HG03139 (cell line): Measurements from ENCODE around the gene USH1C.

Source experiments
- ATAC-seq: cut with Tn5 transposase; IDR thresholded peaks from one replicate; pipeline ENCODE4 v1.9.1; 2021; ENCODE audit not compliant: unreplicated experiment

USH1C gene

DNA sequence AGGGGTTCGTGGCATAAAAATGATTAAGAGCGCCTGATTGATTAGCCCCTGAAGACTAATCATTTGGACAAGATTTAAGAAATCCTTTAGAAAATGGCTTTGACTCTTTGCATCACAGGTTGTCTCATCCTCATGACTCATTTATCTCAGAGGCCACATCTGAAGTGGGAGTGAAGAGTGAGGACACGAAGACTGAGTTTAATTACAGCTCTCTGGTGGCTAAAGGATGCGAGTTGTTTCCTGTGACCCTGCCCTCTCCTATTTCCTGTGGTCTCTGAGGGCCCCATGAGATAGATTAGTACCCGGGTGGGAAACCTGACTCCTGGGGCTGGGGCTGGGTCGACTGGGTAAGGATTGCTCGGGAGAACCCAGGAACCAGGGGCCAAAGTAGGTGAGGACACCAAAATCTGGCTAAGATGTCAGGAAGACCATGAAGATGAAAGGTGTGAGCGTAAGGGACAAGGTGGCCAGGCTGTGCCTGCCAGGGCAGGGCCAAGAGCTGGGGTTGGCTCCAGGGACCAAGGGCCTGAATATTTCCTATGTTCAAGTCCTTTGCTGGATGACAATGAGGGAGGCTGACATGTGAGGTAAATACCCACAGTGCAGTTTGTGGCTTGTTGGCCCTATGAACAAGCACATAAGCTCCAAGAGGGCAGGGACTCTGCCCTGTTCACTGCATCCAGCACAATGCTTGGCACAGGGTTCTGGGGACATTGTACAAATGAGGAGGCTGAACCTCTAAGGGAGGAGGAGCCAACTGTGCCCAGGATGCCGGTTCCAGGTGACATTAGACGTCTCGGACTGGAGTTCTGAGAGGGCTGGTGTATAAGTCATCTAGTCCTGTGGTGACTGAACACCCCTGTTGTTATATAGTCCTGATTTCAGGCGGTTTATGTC is 6.5 kb upstream of the USH1C start:
- no peak for ATAC-seq

DNA sequence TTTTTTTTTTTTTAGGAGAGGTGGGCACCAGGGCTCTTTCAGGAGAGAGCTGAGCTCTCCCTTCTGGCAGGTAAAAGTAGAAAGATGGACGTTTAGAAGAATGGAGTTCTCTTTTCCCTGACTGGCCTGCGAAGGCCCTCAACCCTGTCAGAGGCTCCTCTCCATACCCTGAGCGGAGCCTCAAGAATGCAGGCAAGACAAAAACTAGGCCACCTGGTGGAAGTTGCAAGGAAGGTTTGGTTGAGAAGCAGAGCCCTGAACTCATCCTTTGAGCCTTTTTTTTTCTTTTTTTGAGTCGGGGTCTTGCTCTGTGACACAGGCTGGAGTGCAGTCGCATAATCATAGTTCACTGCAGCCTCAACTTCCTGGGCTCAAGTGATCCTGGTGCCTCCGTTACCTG is 4.2 kb upstream of the USH1C start:
- no peak for ATAC-seq

DNA sequence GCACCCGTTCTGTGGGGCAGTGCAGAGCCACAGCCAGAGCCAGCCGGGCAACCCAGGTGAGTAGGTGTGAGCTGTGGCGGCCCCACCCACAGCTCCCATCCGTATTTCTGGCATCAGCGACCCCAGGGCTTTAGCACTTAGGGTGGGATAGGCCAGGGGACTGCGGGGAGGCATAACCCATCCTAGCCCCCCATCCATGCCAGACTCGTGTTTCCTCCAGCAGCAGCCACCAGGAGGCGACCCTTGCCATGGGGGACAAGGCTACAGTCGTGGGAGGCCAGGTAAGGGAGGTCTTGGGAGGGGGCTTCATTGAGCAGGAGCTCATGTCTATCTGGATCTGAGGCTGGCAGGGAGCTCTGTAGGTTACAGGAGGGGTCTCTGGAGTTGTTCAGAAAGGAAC is 3.7 kb upstream of the USH1C start:
- no peak for ATAC-seq

DNA sequence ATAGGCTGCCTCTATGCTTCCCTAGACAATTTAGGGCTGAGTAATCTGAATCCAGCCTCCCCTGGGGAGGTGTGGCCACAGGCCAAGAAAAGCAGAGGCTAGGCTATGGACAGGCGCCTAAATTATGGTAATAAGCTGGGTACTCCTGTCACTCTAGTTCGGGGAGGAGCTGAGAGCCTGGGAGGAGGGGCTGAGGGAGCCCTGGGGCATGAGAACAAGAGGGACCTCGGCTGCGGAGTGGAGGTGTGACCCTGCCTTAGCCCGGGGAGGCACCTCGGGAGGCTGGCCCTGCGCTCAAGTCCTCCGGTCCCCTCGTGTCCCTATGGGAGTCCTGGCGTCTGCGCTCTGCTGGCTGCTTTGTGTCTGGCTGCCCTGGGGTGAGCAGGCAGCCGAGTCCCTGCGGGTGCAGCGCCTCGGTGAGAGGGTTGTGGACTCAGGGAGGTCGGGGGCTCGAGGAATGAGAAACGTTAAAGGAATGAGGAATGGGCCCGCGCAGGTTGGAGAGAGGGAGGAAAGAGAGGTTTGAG is 2.9 kb upstream of the USH1C start, which contains the start of gene OTOG:
Gene OTOG (plus strand): TSS at position 209 of the 527 bp plus-strand sequence. CDS start 114 bp downstream, at position 323.
- ATAC-seq = no peak

DNA sequence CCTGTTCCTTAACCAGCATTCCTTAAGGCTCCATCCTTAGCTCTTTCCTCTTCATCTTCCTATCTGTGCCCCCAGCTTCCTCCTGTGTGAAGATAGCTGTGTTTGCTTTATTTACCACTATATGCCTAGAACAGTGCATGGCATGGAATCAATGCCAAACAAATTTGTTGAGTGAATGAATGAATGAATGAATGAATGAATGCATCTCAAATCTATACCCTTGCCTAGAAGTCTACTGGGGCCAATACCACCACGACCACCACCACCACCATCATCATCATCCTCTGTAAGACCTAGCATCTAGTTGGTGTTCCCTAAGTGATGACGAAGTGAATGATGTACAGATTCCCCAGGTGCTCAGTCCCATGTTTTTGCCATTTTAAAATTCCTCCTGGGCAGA is 2.0 kb upstream of the USH1C start:
- ATAC-seq = no peak

DNA sequence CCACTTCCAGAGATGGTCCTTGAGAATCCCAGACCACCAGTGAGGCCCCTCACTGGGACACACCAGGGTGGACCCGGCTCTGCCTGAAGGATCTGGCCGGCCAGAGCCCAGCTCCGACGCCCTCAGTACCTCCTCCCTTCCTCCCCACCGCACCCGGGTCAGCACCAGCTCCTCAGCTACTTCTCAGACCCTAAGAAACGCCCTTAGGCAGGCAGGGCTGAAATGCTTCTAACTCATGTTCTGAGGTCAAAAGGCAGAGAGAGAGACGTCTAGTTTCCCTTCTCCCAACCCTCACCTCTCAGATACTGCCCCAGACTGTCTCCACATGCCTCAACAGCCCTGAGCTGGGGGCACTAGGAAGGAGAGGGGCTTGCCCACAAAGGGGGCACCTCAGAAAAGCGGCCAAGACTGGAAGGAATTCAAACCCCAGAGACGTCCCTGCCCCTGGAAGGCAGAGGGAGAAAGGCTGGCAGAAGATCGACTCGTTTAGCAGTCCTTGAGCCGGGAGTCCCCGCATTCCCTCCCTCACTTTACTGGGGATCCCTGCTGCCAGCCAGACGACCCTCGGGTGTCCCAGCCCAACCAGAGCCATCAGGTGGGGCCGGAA is 539 bp downstream of the USH1C start:
- no peak for ATAC-seq

DNA sequence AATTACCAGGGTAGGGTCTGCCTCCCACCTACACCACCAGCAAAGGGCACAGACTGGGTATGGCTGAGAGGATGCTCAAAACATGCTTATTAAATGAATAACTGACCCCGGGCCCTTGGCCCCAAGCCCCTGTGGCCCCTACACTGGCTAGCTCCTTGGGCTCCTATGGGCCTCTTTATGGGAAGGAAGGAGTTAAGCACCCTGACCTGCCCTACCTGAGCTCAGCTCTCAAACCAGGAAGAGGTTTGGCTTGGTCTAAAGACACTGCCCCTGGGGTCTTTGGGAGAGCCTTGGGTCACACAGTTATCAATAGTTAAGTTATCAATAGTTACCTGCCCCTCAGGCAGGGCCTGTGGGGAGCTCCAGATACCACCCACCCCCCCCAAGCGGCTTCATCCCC is 1.2 kb downstream of the USH1C start:
- no peak for ATAC-seq

DNA sequence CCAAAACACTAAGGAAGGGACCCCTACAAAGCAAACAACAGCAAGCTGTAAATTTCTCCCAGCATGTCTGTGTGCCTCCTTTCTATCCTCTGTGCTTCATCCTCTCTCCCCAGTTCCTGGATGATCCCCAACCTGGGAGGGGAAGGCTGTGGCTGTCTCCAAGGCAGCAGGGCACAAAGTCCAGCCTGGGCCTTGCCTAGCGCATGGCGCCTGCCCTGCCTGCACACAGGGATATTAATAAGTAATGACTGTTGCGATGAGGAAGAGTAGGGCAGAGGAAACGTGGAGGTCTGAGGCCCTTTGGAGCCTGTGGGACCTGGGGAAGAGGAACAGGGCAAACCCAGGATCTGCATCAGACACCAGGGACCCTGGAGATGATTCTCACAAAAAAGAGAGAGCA is 2.0 kb downstream of the USH1C start:
- no peak for ATAC-seq

DNA sequence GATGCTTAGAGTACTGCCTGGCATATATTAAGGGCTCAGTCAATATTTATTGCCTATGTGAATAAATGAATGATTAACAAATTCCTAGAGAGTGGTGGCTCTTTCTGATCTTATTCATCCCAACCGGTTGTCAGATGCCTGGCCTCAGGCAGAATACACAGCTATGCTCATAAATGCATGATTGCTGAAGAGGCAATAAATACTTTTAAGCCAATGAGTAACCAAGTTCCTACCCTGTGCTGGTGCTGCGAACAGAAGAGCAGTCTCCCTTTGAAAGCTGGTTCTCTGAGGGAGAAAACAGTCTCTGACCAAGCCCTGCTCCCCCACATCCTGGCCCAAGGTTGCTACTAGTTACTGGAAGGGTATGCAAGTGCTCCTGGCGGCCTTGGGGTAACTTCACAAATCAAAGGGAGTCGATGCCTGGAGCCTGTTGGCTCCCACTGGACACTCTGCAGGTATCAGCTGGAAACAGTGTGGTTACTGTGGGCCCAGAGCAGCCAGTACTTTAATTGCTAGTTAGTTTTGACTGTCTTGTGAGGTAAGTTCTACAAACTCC is 2.8 kb downstream of the USH1C start:
- no peak for ATAC-seq

DNA sequence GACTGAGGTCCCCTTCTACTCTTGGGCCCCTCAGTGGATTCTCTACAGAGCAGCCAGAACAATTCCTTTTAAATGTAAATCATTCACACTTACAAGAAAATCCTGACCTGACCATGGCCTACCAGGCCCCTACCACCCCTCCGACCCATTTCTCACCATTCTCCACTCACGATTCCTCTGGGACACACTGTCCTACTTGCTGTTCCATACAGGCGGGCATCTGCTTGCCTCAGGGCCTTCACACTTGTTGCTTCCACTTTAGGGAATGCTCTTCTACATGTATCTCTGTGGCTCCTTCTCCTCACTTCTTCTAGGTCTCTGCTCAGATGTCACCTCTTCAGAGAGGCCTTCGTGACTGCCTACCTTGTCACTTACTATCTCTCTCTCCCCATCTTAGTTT is 3.4 kb downstream of the USH1C start:
- ATAC-seq = no peak

DNA sequence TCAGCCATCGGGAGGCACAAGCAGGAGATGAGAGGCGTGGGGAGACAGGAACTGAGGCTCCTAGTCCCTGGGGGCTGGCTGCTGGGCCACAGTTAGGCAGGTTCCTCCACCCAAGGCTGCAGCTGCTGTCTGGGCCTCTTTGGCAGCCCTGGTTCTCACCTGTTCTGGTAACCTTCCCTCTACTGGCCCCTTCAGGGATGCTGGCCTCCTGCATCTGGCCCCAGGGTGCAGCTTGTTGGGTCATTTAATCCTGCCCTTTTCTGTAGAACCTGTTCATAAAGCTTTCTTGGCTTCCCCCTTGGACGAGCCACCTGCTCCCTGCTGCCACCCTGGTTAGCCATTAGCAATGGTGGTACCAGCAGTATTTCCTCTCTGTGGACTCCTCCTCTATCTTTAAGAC is 5.5 kb downstream of the USH1C start:
- no peak for ATAC-seq

DNA sequence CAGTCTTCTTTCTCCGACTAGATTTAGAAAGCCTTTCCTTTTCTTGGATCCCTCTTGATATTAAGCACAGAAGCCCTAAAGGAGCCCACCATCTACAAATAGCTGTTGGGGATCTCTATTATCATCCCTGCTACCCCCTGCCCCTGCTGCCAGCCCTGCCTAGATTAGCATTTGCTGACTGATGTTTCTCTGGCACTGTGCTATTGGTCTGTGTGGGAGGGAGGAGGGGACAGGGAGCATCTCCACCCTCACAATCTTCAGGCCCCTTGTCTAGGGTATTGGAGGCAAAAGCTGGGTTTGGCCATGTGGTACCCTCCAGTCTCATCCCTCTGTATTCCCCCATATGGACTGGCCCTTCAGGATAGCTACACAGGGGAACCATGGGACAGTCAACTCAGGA is 6.2 kb downstream of the USH1C start:
- ATAC-seq = no peak

DNA sequence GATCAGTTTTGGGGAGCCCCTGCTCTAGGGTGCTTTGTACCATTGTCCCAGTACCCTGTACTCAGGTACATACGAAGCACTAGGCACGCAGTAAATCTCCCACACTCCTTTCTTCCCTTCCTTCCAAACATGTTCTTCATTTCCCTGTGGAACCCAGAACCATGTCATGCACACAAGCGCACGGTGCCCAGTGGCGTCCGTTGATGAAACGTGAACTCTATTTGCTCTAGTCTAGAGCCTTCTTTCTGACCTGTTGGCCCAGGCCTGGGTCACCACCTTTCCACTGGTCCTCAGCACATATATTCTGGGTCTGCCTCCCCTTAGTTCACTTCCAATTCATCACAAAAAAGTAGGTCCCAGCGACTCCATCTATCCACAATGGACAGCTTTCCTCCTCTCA is 7.0 kb downstream of the USH1C start:
- ATAC-seq = no peak

DNA sequence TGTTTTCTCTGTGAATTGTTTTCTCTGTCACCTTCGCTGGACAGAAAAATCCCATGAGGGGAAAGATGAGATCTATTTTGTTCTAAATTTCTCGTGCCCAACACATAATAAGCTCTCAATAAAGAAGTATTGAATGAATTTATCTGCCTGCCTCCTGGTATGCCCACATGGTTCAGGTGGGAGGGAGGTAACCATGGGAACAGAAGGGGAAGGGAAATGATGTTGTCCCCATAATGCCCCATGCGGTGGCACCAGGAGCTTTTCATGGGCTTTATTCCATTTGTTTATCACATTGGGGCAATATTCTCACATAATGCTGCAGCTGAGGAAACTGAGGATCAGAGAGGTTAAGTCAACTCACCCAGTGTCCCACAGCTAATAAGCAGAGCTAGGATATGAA is 8.7 kb downstream of the USH1C start:
- no peak for ATAC-seq

DNA sequence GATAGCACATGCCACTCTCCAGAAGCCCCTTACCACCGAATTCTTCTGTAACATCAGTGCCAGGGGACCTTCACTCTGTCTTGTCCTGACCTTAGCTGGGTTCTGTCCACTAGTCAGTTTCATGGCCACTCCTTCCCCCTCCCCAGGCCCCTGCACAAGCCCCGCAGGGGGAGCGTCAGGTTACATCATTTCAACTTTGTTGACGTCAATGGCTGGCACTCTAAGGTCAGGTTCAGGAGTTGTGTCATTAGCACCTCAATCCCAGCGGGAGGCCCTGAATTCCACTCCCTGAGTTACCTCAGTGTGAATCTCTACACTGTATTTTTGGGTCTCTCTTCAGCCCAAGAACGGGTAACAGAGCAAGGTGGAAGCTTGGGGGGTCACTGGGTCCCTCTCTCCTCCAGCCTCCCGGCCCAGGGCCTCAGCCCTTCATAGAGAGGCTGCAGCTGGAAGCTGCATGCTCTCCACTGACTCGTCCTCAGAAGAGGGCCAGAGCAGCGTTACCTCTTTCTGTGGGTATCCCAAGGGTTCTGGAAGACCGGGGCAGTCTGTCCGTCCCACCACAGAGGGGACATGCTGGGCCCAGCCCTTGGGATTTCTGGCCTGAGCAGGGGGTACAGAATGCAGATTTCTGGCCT is 10.3 kb downstream of the USH1C start:
- no peak for ATAC-seq

DNA sequence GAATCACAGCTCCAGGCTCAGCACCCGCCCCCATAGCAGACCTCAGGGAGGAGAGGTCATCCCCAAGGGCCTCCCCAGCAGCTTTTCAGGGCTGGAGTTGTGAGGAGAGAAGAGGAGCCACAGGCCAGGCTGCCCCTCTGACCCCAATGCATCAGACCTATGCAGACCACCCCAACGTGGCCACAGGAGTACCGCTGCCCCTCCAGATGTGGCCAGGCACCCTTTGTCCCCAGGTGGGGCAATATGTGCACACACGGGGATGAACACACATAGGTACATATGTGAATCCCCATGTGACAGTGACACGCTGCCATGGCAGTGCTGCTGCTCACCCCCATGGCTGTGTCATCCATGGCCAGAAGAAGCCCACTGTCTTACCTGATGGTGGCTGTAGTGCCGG is 10.9 kb downstream of the USH1C start:
- ATAC-seq = no peak

DNA sequence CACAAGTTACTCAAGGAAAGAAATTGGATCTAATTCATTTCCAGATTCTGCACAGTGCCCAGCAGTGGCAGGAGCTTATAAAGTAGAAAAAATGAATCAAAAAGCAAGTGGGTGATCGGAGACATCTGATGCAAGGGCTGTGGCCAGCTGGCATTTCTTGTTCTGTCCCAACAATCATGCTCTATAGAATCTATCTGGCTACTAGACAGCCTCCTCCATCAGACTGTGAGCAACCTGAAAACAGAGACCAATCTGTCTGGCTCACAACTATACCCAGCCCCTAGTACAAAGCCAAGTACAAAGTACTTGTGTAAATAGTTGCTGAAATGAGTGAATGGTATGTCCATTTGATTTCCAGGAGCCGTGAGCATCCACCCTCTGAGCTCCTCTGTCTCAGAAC is 11.4 kb downstream of the USH1C start:
- no peak for ATAC-seq

DNA sequence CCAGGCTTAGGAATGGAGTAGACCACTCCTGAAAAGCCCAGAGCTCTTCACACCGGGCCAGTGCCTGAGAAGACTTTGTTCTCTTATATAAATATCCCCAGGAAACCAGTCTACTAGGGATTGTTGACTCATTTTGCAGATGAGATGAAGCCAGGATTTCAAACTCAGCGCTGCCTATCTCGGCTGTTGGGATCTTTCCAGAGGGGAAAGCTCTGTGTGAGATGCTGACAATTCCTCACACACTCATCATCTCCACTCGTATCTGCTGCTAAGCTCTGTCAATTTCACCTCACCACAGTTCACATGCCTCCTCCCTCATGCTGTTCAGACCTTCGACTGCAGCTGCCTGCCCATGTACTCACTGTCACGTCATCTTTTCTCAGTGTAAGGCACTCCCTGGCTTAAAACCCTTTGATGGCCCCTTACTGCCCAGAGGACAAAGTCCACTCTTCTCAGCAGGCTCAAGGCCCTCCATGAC is 12.5 kb downstream of the USH1C start:
- no peak for ATAC-seq

DNA sequence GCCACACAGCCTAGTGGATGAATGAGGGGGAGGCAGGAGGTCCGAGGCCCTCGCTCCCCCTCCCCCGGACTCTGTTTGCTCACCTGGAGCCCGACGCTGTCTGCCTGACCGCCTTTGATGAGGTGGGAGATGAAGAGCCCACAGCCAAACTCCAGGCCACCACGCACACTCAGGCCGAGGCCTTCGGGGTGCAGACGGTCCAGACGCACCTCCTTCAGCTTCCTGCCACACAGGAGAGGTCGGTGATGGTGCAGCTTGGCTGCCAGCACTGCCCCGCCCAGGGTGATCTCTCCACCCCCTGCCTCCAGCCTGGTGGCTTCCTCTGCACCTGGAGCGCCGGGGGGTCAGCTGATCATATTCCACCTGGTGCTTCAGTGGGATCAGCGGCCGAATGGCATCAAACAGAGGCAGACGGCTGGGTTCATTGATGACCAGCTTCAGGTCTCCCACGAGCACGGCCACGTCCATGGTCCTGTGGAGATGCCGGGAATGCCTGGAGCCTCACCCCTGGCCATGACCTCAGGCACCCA is 13.1 kb downstream of the USH1C start:
- ATAC-seq = no peak

DNA sequence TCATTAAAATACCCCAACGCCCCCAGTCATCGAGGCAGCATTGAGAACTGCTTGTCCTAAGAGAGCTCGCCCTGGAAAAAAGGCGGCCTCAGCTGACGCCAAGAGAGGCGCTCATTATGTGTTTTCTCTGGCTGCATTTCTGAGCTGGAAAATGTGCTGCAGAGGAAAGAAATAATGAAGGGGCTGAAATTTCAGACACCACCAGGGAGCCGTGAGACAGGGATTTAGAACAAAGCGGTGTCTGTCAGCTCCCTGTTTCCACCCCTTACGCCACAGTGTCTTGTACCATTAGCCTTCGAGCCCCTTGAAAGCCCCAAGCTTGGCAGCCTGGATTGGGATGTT is 14.4 kb downstream of the USH1C start:
- no peak for ATAC-seq
